ENCODE measurements around the gene TFE3.

GRCh38 chrX:48997455-48997854 lies 45.7 kb downstream of the TFE3 start:
- TF ChIP-seq REST (IDR thresholded peaks at IDR 0.05; ENCODE audit: unreplicated experiment), result no peak
- TF ChIP-seq, protein P1, sequence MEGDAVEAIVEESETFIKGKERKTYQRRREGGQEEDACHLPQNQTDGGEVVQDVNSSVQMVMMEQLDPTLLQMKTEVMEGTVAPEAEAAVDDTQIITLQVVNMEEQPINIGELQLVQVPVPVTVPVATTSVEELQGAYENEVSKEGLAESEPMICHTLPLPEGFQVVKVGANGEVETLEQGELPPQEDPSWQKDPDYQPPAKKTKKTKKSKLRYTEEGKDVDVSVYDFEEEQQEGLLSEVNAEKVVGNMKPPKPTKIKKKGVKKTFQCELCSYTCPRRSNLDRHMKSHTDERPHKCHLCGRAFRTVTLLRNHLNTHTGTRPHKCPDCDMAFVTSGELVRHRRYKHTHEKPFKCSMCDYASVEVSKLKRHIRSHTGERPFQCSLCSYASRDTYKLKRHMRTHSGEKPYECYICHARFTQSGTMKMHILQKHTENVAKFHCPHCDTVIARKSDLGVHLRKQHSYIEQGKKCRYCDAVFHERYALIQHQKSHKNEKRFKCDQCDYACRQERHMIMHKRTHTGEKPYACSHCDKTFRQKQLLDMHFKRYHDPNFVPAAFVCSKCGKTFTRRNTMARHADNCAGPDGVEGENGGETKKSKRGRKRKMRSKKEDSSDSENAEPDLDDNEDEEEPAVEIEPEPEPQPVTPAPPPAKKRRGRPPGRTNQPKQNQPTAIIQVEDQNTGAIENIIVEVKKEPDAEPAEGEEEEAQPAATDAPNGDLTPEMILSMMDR (conservative IDR thresholded peaks at IDR 0.05; ENCODE audit: low read depth in 2 of 2), result no peak
- no peak for TF ChIP-seq CREB1 (CRISPR knock-in tag; IDR thresholded peaks at IDR 0.05; ENCODE audit: low read depth)
- no peak for TF ChIP-seq EZH2 (IDR thresholded peaks at IDR 0.05; ENCODE audit: low read depth, unreplicated experiment)
- TF ChIP-seq EZH2phosphoT487 (IDR thresholded peaks at IDR 0.05; ENCODE audit: unreplicated experiment), result no peak
- no peak for TF ChIP-seq POLR2AphosphoS5 (IDR thresholded peaks at IDR 0.05; ENCODE audit: low read depth)
- TF ChIP-seq JUNB (IDR thresholded peaks at IDR 0.05; ENCODE audit: unreplicated experiment), result no peak
- TF ChIP-seq, protein P2, sequence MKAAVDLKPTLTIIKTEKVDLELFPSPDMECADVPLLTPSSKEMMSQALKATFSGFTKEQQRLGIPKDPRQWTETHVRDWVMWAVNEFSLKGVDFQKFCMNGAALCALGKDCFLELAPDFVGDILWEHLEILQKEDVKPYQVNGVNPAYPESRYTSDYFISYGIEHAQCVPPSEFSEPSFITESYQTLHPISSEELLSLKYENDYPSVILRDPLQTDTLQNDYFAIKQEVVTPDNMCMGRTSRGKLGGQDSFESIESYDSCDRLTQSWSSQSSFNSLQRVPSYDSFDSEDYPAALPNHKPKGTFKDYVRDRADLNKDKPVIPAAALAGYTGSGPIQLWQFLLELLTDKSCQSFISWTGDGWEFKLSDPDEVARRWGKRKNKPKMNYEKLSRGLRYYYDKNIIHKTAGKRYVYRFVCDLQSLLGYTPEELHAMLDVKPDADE (IDR thresholded peaks at IDR 0.05), result no peak
- no peak for TF ChIP-seq ZNF462 (CRISPR knock-in tag; IDR thresholded peaks at IDR 0.05)
- TF ChIP-seq STAT1 (IDR thresholded peaks at IDR 0.05; ENCODE audit: unreplicated experiment), result no peak

All from GM23338 (cell line).